Activated T-helper 1 cell treated with anti-CD3 and anti-CD28 coated beads, Interleukin-12 subunit alpha, Interleukin-12 subunit beta, Interleukin-2, Interleukin-4 antibody, amounts not matched to agents 30 ng/mL and 10 ng/mL and 1 ng/mL, durations not matched to agents 14 hours and 24 hours and 36 hours (primary cell): ENCODE measurements around the gene CYB561D1. TPM values are rescaled to one million over a fixed set of nuclear protein-coding genes. Genes with fewer than 3 reads are reported as not detected.
"Not testable (repeated sequence)": the region's sequence is repeated elsewhere in the genome, so short reads cannot be mapped to it uniquely, and the experiment has no call there.

Experiments
- DNase-seq: peaks from one replicate; pipeline ENCODE4 v3.0.0; 2021; ENCODE audit warnings: low spot score
- H3K27ac Mint-ChIP-seq: one replicate; pipeline ENCODE4 v1.8.0; 2021; ENCODE audit warnings: mild to moderate bottlenecking, mixed read lengths
- H3K27me3 Mint-ChIP-seq: one replicate; pipeline ENCODE4 v1.8.0; 2022; ENCODE audit warnings: mild to moderate bottlenecking, moderate library complexity, mixed read lengths; ENCODE audit not compliant: insufficient read depth
- H3K36me3 Mint-ChIP-seq: one replicate; pipeline ENCODE4 v1.8.0; 2021; ENCODE audit warnings: low read depth, mixed read lengths
- H3K4me1 Mint-ChIP-seq: one replicate; pipeline ENCODE4 v1.8.0; 2021; ENCODE audit warnings: low read depth, mixed read lengths
- H3K4me3 Mint-ChIP-seq: one replicate; pipeline ENCODE4 v1.8.0; 2021; ENCODE audit warnings: mild to moderate bottlenecking, moderate library complexity, mixed read lengths
- H3K9me3 Mint-ChIP-seq: one replicate; pipeline ENCODE4 v1.8.0; 2021; ENCODE audit warnings: mixed read lengths
- intact Hi-C: fragments of 100-400 bp; cut with micrococcal nuclease; formaldehyde crosslinking; loops from one replicate; pipeline ENCODE4 v1.15.1; 2024
- total RNA-seq: library from RNA; stranded (reverse); gene quantifications from 2 replicates; pipeline ENCODE4 v1.2.3, GENCODE V29; 2022

The CYB561D1 gene
- total RNA-seq, 1 donor from 2014 or later: 12.6 TPM

GRCh38 chr1:109472779-109473178, 21.1 kb upstream of the CYB561D1 start:
- Mint-ChIP-seq H3K27me3 (peaks cover 46% of the 10 kb centered on the region), H3K9me3 (no peaks in the 10 kb centered on the region), H3K4me3 (no peak overlapping the region), H3K27ac (no peak overlapping the region), H3K36me3 (no peaks in the 10 kb centered on the region), H3K4me1 (no peaks in the 10 kb centered on the region)
- intact Hi-C loops: no loop called here
- DNase-seq: no peak

- DNase-seq, H3K36me3 Mint-ChIP-seq, H3K9me3 Mint-ChIP-seq, H3K27ac Mint-ChIP-seq, intact Hi-C loops, H3K4me1 Mint-ChIP-seq, H3K4me3 Mint-ChIP-seq: not testable (repeated sequence)
- H3K27me3 Mint-ChIP-seq: peaks cover 40% of the 10 kb centered on the region
These were observed 20.4 kb upstream of the CYB561D1 start for GRCh38 chr1:109473284-109474057.

- DNase-seq: no peak
- no peak overlapping the region for H3K4me3 Mint-ChIP-seq
- intact Hi-C loops: no loop called here
- no peak overlapping the region for H3K27ac Mint-ChIP-seq
- H3K9me3 Mint-ChIP-seq: no peaks in the 10 kb centered on the region
- peaks cover 32% of the 10 kb centered on the region for H3K27me3 Mint-ChIP-seq
- H3K4me1 Mint-ChIP-seq: peaks cover 6% of the 10 kb centered on the region
- no peaks in the 10 kb centered on the region for H3K36me3 Mint-ChIP-seq
These were observed 19.2 kb upstream of the CYB561D1 start for GRCh38 chr1:109474697-109475096.

GRCh38 chr1:109475261-109475660, 18.6 kb upstream of the CYB561D1 start:
- intact Hi-C loops: no loop called here
- Mint-ChIP-seq H3K4me3 (no peak overlapping the region), H3K36me3 (no peaks in the 10 kb centered on the region), H3K4me1 (peaks cover 6% of the 10 kb centered on the region), H3K9me3 (no peaks in the 10 kb centered on the region), H3K27me3 (peaks cover 27% of the 10 kb centered on the region), H3K27ac (no peak overlapping the region)
- DNase-seq: no peak

GRCh38 chr1:109476825-109477224, 17.1 kb upstream of the CYB561D1 start:
- intact Hi-C loops: no loop called here
- no peak for DNase-seq
- H3K27me3 Mint-ChIP-seq: peaks cover 23% of the 10 kb centered on the region
- H3K4me3 Mint-ChIP-seq: no peak overlapping the region
- no peaks in the 10 kb centered on the region for H3K9me3 Mint-ChIP-seq
- peaks cover 6% of the 10 kb centered on the region for H3K4me1 Mint-ChIP-seq
- no peaks in the 10 kb centered on the region for H3K36me3 Mint-ChIP-seq
- no peak overlapping the region for H3K27ac Mint-ChIP-seq

GRCh38 chr1:109477821-109478220, 16.1 kb upstream of the CYB561D1 start:
- no peak for DNase-seq
- Mint-ChIP-seq H3K9me3 (no peaks in the 10 kb centered on the region), H3K4me3 (no peak overlapping the region), H3K36me3 (no peaks in the 10 kb centered on the region), H3K27me3 (peaks cover 25% of the 10 kb centered on the region), H3K27ac (no peak overlapping the region), H3K4me1 (peaks cover 13% of the 10 kb centered on the region)
- intact Hi-C loops: no loop called here

- no peak for DNase-seq
- Mint-ChIP-seq H3K9me3 (no peaks in the 10 kb centered on the region), H3K4me3 (no peak overlapping the region), H3K36me3 (no peaks in the 10 kb centered on the region), H3K4me1 (peaks cover 20% of the 10 kb centered on the region), H3K27me3 (peaks cover 19% of the 10 kb centered on the region), H3K27ac (no peak overlapping the region)
- intact Hi-C loops: no loop called here
These were observed 15.1 kb upstream of the CYB561D1 start for GRCh38 chr1:109478806-109479205.

GRCh38 chr1:109479311-109479710, 14.6 kb upstream of the CYB561D1 start:
- intact Hi-C loops: no loop called here
- no peak overlapping the region for H3K4me3 Mint-ChIP-seq
- no peak for DNase-seq
- H3K4me1 Mint-ChIP-seq: peaks cover 20% of the 10 kb centered on the region
- H3K9me3 Mint-ChIP-seq: no peaks in the 10 kb centered on the region
- no peak overlapping the region for H3K27ac Mint-ChIP-seq
- H3K36me3 Mint-ChIP-seq: no peaks in the 10 kb centered on the region
- peaks cover 19% of the 10 kb centered on the region for H3K27me3 Mint-ChIP-seq

GRCh38 chr1:109479901-109480300, 14.0 kb upstream of the CYB561D1 start:
- intact Hi-C loops: loop anchor here (5.0 kb wide), 2 partner anchors 142 to 268 kb away; partner anchors contain the start of gene SARS1
- no peaks in the 10 kb centered on the region for H3K9me3 Mint-ChIP-seq
- DNase-seq: no peak
- peaks cover 24% of the 10 kb centered on the region for H3K4me1 Mint-ChIP-seq
- no peak overlapping the region for H3K4me3 Mint-ChIP-seq
- no peaks in the 10 kb centered on the region for H3K36me3 Mint-ChIP-seq
- H3K27ac Mint-ChIP-seq: no peak overlapping the region
- H3K27me3 Mint-ChIP-seq: peaks cover 19% of the 10 kb centered on the region

- no peak for DNase-seq
- Mint-ChIP-seq H3K4me1 (peaks cover 38% of the 10 kb centered on the region), H3K36me3 (no peaks in the 10 kb centered on the region), H3K27me3 (peaks cover 14% of the 10 kb centered on the region), H3K27ac (no peak overlapping the region), H3K4me3 (no peak overlapping the region), H3K9me3 (no peaks in the 10 kb centered on the region)
- intact Hi-C loops: loop anchor here (2.0 to 5.0 kb wide), 3 partner anchors 141 to 269 kb away; partner anchors contain the start of genes GSTM3 and SARS1
These were observed 12.2 kb upstream of the CYB561D1 start for GRCh38 chr1:109481646-109482045.

- Mint-ChIP-seq H3K4me1 (peaks cover 39% of the 10 kb centered on the region), H3K36me3 (no peaks in the 10 kb centered on the region), H3K9me3 (no peaks in the 10 kb centered on the region), H3K4me3 (no peak overlapping the region), H3K27me3 (peaks cover 14% of the 10 kb centered on the region), H3K27ac (no peak overlapping the region)
- DNase-seq: no peak
- intact Hi-C loops: loop anchor here (2.0 to 5.0 kb wide), 3 partner anchors 140 to 270 kb away; partner anchors contain the start of genes GSTM3 and SARS1
These were observed 11.7 kb upstream of the CYB561D1 start for GRCh38 chr1:109482242-109482641.

- Mint-ChIP-seq H3K4me1 (peaks cover 39% of the 10 kb centered on the region), H3K27me3 (peaks cover 14% of the 10 kb centered on the region), H3K4me3 (peak overlapping the region; percentile 86), H3K27ac (peak overlapping the region; percentile 83), H3K36me3 (no peaks in the 10 kb centered on the region), H3K9me3 (no peaks in the 10 kb centered on the region)
- intact Hi-C loops: loop anchor here (1.0 to 5.0 kb wide), 8 partner anchors 11 to 551 kb away; partner anchors contain the start of genes CYB561D1, GSTM3, PSMA5 and PSRC1
- DNase-seq: no peak
These were observed 10.9 kb upstream of the CYB561D1 start for GRCh38 chr1:109482791-109483671.
